CD4-positive, CD25-positive, alpha-beta regulatory T cell (primary cell): ENCODE data around the gene CDKAL1. TPM values are rescaled to one million over a fixed set of nuclear protein-coding genes. Genes with fewer than 3 reads are reported as not detected.

ENCODE experiments used
- ATAC-seq, 2 donors: fragments of 150-1000 bp; cut with Tn5 transposase; one replicate each; pipeline ENCODE4 v1.10.0; 2021; ENCODE audit warnings: low read depth in 2 of 2, moderate number of reproducible peaks in 2 of 2, moderate library complexity in 1 of 2
- DNase-seq, 3 donors: peaks; one replicate each; pipeline versions ENCODE4 v3.0.0 to v3.0.0-alpha.2; 2012 to 2022; ENCODE audit warnings: mixed read lengths in 1 of 3
- H3K27ac ChIP-seq: one replicate; pipeline ENCODE4 v1.7.0; 2013; ENCODE audit warnings: mild to moderate bottlenecking, low read length; ENCODE audit not compliant: insufficient read depth, poor library complexity, severe bottlenecking
- H3K27me3 ChIP-seq: one replicate; pipeline ENCODE4 v1.7.0; 2013; ENCODE audit warnings: low read length; ENCODE audit not compliant: control insufficient read depth, insufficient read depth
- H3K36me3 ChIP-seq: one replicate; pipeline ENCODE4 v1.7.0; 2013; ENCODE audit warnings: mild to moderate bottlenecking, low read length, moderate library complexity; ENCODE audit not compliant: control insufficient read depth, insufficient read depth
- H3K4me1 ChIP-seq: 2 replicates; pipeline ENCODE4 v1.7.0; 2013; ENCODE audit warnings: mild to moderate bottlenecking, low read length; ENCODE audit not compliant: insufficient read depth, control insufficient read depth, poor library complexity, severe bottlenecking
- H3K4me3 ChIP-seq: one replicate; pipeline ENCODE4 v1.7.0; 2013; ENCODE audit warnings: low read depth, mild to moderate bottlenecking, low read length, moderate library complexity
- H3K9me3 ChIP-seq, 2 experiments: 1 replicate in 1 of 2; 2 replicates in 1 of 2; pipeline ENCODE4 v1.7.0; 2013; ENCODE audit warnings: low read length in 2 of 2, mild to moderate bottlenecking in 1 of 2, moderate library complexity in 1 of 2; ENCODE audit not compliant: control insufficient read depth in 2 of 2
- H3K27ac Mint-ChIP-seq, 3 donors: one replicate each; pipeline ENCODE4 v1.8.0; 2020 to 2022; ENCODE audit warnings: mild to moderate bottlenecking in 3 of 3, mixed read lengths in 3 of 3, moderate library complexity in 2 of 3
- H3K27me3 Mint-ChIP-seq: one replicate; pipeline ENCODE4 v1.8.0; 2022; ENCODE audit warnings: mild to moderate bottlenecking, mixed read lengths
- H3K36me3 Mint-ChIP-seq: one replicate; pipeline ENCODE4 v1.8.0; 2020; ENCODE audit warnings: mixed read lengths
- H3K4me1 Mint-ChIP-seq, 4 donors: one replicate each; pipeline ENCODE4 v1.8.0; 2020 to 2022; ENCODE audit warnings: mixed read lengths in 4 of 4, mild to moderate bottlenecking in 1 of 4
- H3K4me3 Mint-ChIP-seq, 4 donors: one replicate each; pipeline ENCODE4 v1.8.0; 2020 to 2022; ENCODE audit warnings: mild to moderate bottlenecking in 4 of 4, mixed read lengths in 4 of 4, moderate library complexity in 3 of 4
- H3K9me3 Mint-ChIP-seq, 7 donors: one replicate each; pipeline ENCODE4 v1.8.0; 2020 to 2022; ENCODE audit warnings: mixed read lengths in 7 of 7, mild to moderate bottlenecking in 3 of 7, moderate library complexity in 2 of 7
- polyA plus RNA-seq, 4 donors: library from polyadenylated mRNA; unstranded; fragments of 300-500 nt; fragmentation: Illumina TruSeq; gene quantifications; one replicate each; pipeline ENCODE4 v1.2.3, GENCODE V29; 2021
- total RNA-seq: library from RNA; stranded (reverse); gene quantifications from one replicate; pipeline ENCODE4 v1.2.3, GENCODE V29; 2022

Gene CDKAL1
- total and polyA plus RNA-seq, 5 donors from 2014 or later: 26.1 to 39.4 (median 30.4) TPM

- Mint-ChIP-seq H3K27ac (peak overlapping the region in 2 of 3 donors; percentile 48 to 78), H3K4me1 (peaks cover 25 to 45% (median 32%) of the 10 kb centered on the region in 4 donors)
- H3K9me3 ChIP-seq: no peaks in the 10 kb centered on the region
Observed at GRCh38 chr6:20681243-20681684, 147.0 kb downstream of the CDKAL1 start.

GRCh38 chr6:20684474-20684873, 150.2 kb downstream of the CDKAL1 start:
- Mint-ChIP-seq H3K27ac (no peak overlapping the region), H3K9me3 (no peaks in the 10 kb centered on the region), H3K4me3 (no peak overlapping the region), H3K4me1 (peaks cover 30 to 56% (median 48%) of the 10 kb centered on the region in 4 donors), H3K27me3 (no peaks in the 10 kb centered on the region), H3K36me3 (peaks cover under 1% of the 10 kb centered on the region)
- Histone ChIP-seq H3K4me3 (no peak overlapping the region), H3K4me1 (peaks cover 21% of the 10 kb centered on the region), H3K27me3 (no peaks in the 10 kb centered on the region), H3K9me3 (no peaks in the 10 kb centered on the region), H3K27ac (no peak overlapping the region), H3K36me3 (no peaks in the 10 kb centered on the region)
- no peak for DNase-seq
- ATAC-seq: no peak

More at GRCh38 chr6:20681243-20681684, 147.0 kb downstream of the CDKAL1 start:
- Mint-ChIP-seq H3K4me3 (no peak overlapping the region), H3K9me3 (no peaks in the 10 kb centered on the region), H3K36me3 (peaks cover 15% of the 10 kb centered on the region), H3K27me3 (no peaks in the 10 kb centered on the region)
- peaks cover 4% of the 10 kb centered on the region for H3K4me1 ChIP-seq
- no peak overlapping the region for H3K4me3 ChIP-seq
- no peaks in the 10 kb centered on the region for H3K36me3 ChIP-seq
- no peak overlapping the region for H3K27ac ChIP-seq
- no peak for DNase-seq
- H3K27me3 ChIP-seq: no peaks in the 10 kb centered on the region
- no peak for ATAC-seq

GRCh38 chr6:20686142-20686541, 151.9 kb downstream of the CDKAL1 start:
- no peaks in the 10 kb centered on the region for H3K27me3 Mint-ChIP-seq
- DNase-seq: no peak
- H3K9me3 ChIP-seq: no peaks in the 10 kb centered on the region
- ATAC-seq: no peak
- no peaks in the 10 kb centered on the region for H3K36me3 ChIP-seq
- H3K36me3 Mint-ChIP-seq: no peaks in the 10 kb centered on the region
- peaks cover 22 to 55% (median 46%) of the 10 kb centered on the region in 4 donors for H3K4me1 Mint-ChIP-seq
- no peak overlapping the region for H3K27ac ChIP-seq
- H3K9me3 Mint-ChIP-seq: no peaks in the 10 kb centered on the region
- no peak overlapping the region for H3K4me3 ChIP-seq
- no peak overlapping the region for H3K27ac Mint-ChIP-seq
- peak overlapping the region in 1 of 4 donors; percentile 16 for H3K4me3 Mint-ChIP-seq
- H3K27me3 ChIP-seq: no peaks in the 10 kb centered on the region
- peaks cover 17% of the 10 kb centered on the region for H3K4me1 ChIP-seq

GRCh38 chr6:20687494-20687893, 153.2 kb downstream of the CDKAL1 start:
- no peaks in the 10 kb centered on the region for H3K27me3 Mint-ChIP-seq
- no peaks in the 10 kb centered on the region for H3K9me3 Mint-ChIP-seq
- no peaks in the 10 kb centered on the region for H3K27me3 ChIP-seq
- peaks cover 28 to 51% (median 44%) of the 10 kb centered on the region in 4 donors for H3K4me1 Mint-ChIP-seq
- peaks cover 17% of the 10 kb centered on the region for H3K4me1 ChIP-seq
- H3K9me3 ChIP-seq: no peaks in the 10 kb centered on the region
- DNase-seq (no peak), ATAC-seq (no peak)
- H3K27ac ChIP-seq: no peak overlapping the region
- no peak overlapping the region for H3K4me3 ChIP-seq
- H3K4me3 Mint-ChIP-seq: no peak overlapping the region
- no peak overlapping the region for H3K27ac Mint-ChIP-seq
- no peaks in the 10 kb centered on the region for H3K36me3 ChIP-seq
- no peaks in the 10 kb centered on the region for H3K36me3 Mint-ChIP-seq

- H3K27ac ChIP-seq: no peak overlapping the region
- H3K36me3 ChIP-seq: no peaks in the 10 kb centered on the region
- H3K36me3 Mint-ChIP-seq: no peaks in the 10 kb centered on the region
- ATAC-seq (peak; percentile 75 to 78), DNase-seq (peak in 2 of 3 donors; percentile 15 to 81)
- H3K9me3 ChIP-seq: no peaks in the 10 kb centered on the region
- H3K4me1 ChIP-seq: peaks cover 17% of the 10 kb centered on the region
- H3K4me1 Mint-ChIP-seq: peaks cover 24 to 51% (median 46%) of the 10 kb centered on the region in 4 donors
- no peaks in the 10 kb centered on the region for H3K9me3 Mint-ChIP-seq
- H3K27ac Mint-ChIP-seq: peak overlapping the region in 1 of 3 donors; percentile 3
- H3K4me3 ChIP-seq: peak overlapping the region; percentile 56
- H3K27me3 ChIP-seq: no peaks in the 10 kb centered on the region
- peak overlapping the region in 3 of 4 donors; percentile 9 to 44 (median 22) for H3K4me3 Mint-ChIP-seq
- H3K27me3 Mint-ChIP-seq: no peaks in the 10 kb centered on the region
Observed at GRCh38 chr6:20688710-20689500, 154.6 kb downstream of the CDKAL1 start.

GRCh38 chr6:20691185-20691584, 156.9 kb downstream of the CDKAL1 start:
- Mint-ChIP-seq H3K4me1 (peaks cover 17 to 70% (median 43%) of the 10 kb centered on the region in 4 donors), H3K27me3 (no peaks in the 10 kb centered on the region), H3K36me3 (no peaks in the 10 kb centered on the region), H3K9me3 (no peaks in the 10 kb centered on the region), H3K27ac (no peak overlapping the region), H3K4me3 (no peak overlapping the region)
- Histone ChIP-seq H3K9me3 (no peaks in the 10 kb centered on the region), H3K36me3 (no peaks in the 10 kb centered on the region), H3K4me1 (peaks cover 17% of the 10 kb centered on the region), H3K27ac (no peak overlapping the region), H3K4me3 (no peak overlapping the region), H3K27me3 (no peaks in the 10 kb centered on the region)
- DNase-seq (no peak), ATAC-seq (no peak)

- DNase-seq (no peak), ATAC-seq (no peak)
- Histone ChIP-seq H3K36me3 (no peaks in the 10 kb centered on the region), H3K9me3 (no peaks in the 10 kb centered on the region), H3K27ac (no peak overlapping the region), H3K27me3 (no peaks in the 10 kb centered on the region), H3K4me3 (no peak overlapping the region), H3K4me1 (peaks cover 17% of the 10 kb centered on the region)
- peaks cover 17 to 69% (median 42%) of the 10 kb centered on the region in 4 donors for H3K4me1 Mint-ChIP-seq
- no peak overlapping the region for H3K4me3 Mint-ChIP-seq
- no peaks in the 10 kb centered on the region for H3K27me3 Mint-ChIP-seq
- H3K27ac Mint-ChIP-seq: no peak overlapping the region
- no peaks in the 10 kb centered on the region for H3K36me3 Mint-ChIP-seq
- H3K9me3 Mint-ChIP-seq: peaks cover 0 to 2% (median 0%) of the 10 kb centered on the region in 7 donors
Observed at GRCh38 chr6:20692023-20692422, 157.8 kb downstream of the CDKAL1 start.
